Neuronal stem cell (in vitro differentiated cells): ENCODE data around the gene MOG.

Experiments used
- DNase-seq: peaks from one replicate; pipeline ENCODE4 v3.0.0-alpha.2; 2013; ENCODE audit warnings: low spot score
- H2AFZ ChIP-seq: one replicate; pipeline ENCODE4 v1.6.1; 2013; ENCODE audit warnings: mild to moderate bottlenecking, low read length, inconsistent platforms
- H2AK5ac ChIP-seq: 2 replicates; pipeline ENCODE4 v1.6.1; 2013; ENCODE audit warnings: low read depth, mild to moderate bottlenecking, inconsistent platforms, low read length, moderate library complexity, mixed read lengths
- H2BK120ac ChIP-seq: 2 replicates; pipeline ENCODE4 v1.6.1; 2013; ENCODE audit warnings: low read depth, mild to moderate bottlenecking, inconsistent platforms, low read length, moderate library complexity, mixed read lengths
- H2BK12ac ChIP-seq: one replicate; pipeline ENCODE4 v1.6.1; 2013; ENCODE audit warnings: low read length, inconsistent platforms
- H2BK15ac ChIP-seq: 2 replicates; pipeline ENCODE4 v1.6.1; 2013; ENCODE audit warnings: mild to moderate bottlenecking, low read length, inconsistent platforms, mixed read lengths
- H2BK5ac ChIP-seq: one replicate; pipeline ENCODE4 v1.6.1; 2013; ENCODE audit warnings: inconsistent platforms, mild to moderate bottlenecking, low read length, moderate library complexity
- H3K14ac ChIP-seq: one replicate; pipeline ENCODE4 v1.6.1; 2013; ENCODE audit warnings: low read length, inconsistent platforms
- H3K18ac ChIP-seq: 2 replicates; pipeline ENCODE4 v1.6.1; 2013; ENCODE audit warnings: low read length, inconsistent platforms
- H3K23ac ChIP-seq: 2 replicates; pipeline ENCODE4 v1.6.1; 2013; ENCODE audit warnings: low read depth, mild to moderate bottlenecking, mixed read lengths, low read length, inconsistent platforms; ENCODE audit not compliant: poor library complexity
- H3K27ac ChIP-seq: replicated peaks from 3 replicates; pipeline ENCODE4 v1.5.1; 2013; ENCODE audit warnings: low read length, inconsistent platforms
- H3K27me3 ChIP-seq, 3 experiments: 2 replicates each; pipeline ENCODE4 v1.6.1; 2013; ENCODE audit warnings: low read length in 3 of 3, mild to moderate bottlenecking in 2 of 3, inconsistent platforms in 1 of 3, low read depth in 1 of 3, mixed read lengths in 1 of 3, moderate library complexity in 1 of 3; ENCODE audit not compliant: control insufficient read depth in 3 of 3, insufficient read depth in 3 of 3
- H3K36me3 ChIP-seq, 2 donors: replicated peaks in 1 of 2; 2 replicates each; pipeline ENCODE4 v1.6.1; 2013; ENCODE audit warnings: low read length in 2 of 2; ENCODE audit not compliant: control insufficient read depth in 2 of 2, insufficient read depth in 2 of 2
- H3K4ac ChIP-seq: 2 replicates; pipeline ENCODE4 v1.6.1; 2013; ENCODE audit warnings: inconsistent platforms, mild to moderate bottlenecking, low read length, moderate library complexity
- H3K4me1 ChIP-seq, 2 donors: 1 replicate in 1 of 2; 2 replicates in 1 of 2; pipeline ENCODE4 v1.6.1; 2013; ENCODE audit warnings: low read length in 2 of 2, low read depth in 1 of 2; ENCODE audit not compliant: control insufficient read depth in 2 of 2, insufficient read depth in 1 of 2
- H3K4me2 ChIP-seq: one replicate; pipeline ENCODE4 v1.6.1; 2013; ENCODE audit warnings: mild to moderate bottlenecking, low read length, inconsistent platforms; ENCODE audit not compliant: insufficient read depth, poor library complexity, severe bottlenecking
- H3K4me3 ChIP-seq, 2 donors: 2 replicates each; pipeline ENCODE4 v1.5.1; 2013; ENCODE audit warnings: low read length in 2 of 2, mild to moderate bottlenecking in 2 of 2, inconsistent platforms in 1 of 2, moderate library complexity in 1 of 2
- H3K79me1 ChIP-seq: one replicate; pipeline ENCODE4 v1.6.1; 2013; ENCODE audit warnings: low read depth, mild to moderate bottlenecking, inconsistent platforms, low read length, moderate library complexity
- H3K9ac ChIP-seq: one replicate; pipeline ENCODE4 v1.6.1; 2013; ENCODE audit warnings: mild to moderate bottlenecking, low read depth, low read length, inconsistent platforms; ENCODE audit not compliant: poor library complexity
- H3K9me3 ChIP-seq, 2 donors: replicated peaks in 1 of 2; 2 replicates each; pipeline versions ENCODE3 to v1.6.1; 2013; ENCODE audit warnings: low read length in 2 of 2, mild to moderate bottlenecking in 2 of 2, inconsistent platforms in 1 of 2, low read depth in 1 of 2, mixed read lengths in 1 of 2, moderate library complexity in 1 of 2; ENCODE audit not compliant: control insufficient read depth in 2 of 2, insufficient read depth in 1 of 2
- H4K8ac ChIP-seq: one replicate; pipeline ENCODE4 v1.6.1; 2013; ENCODE audit warnings: low read depth, mild to moderate bottlenecking, inconsistent platforms, low read length, moderate library complexity
- H4K91ac ChIP-seq: one replicate; pipeline ENCODE4 v1.6.1; 2013; ENCODE audit warnings: low read length, low read depth, mild to moderate bottlenecking, inconsistent platforms; ENCODE audit not compliant: poor library complexity
- WGBS, 2 donors: extraction: QIAGEN DNeasy Blood & Tissue Kit; methylation state at CpG; one replicate each; pipeline ENCODE4 v1.1.7; 2013; ENCODE audit warnings: missing lambda C conversion rate in 2 of 2, mixed read lengths in 1 of 2; ENCODE audit not compliant: insufficient read length in 2 of 2, insufficient replicate concordance in 1 of 2; ENCODE audit errors: extremely low coverage in 2 of 2; 5-methylcytosine and 5-hydroxymethylcytosine counted together

MOG gene

DNA sequence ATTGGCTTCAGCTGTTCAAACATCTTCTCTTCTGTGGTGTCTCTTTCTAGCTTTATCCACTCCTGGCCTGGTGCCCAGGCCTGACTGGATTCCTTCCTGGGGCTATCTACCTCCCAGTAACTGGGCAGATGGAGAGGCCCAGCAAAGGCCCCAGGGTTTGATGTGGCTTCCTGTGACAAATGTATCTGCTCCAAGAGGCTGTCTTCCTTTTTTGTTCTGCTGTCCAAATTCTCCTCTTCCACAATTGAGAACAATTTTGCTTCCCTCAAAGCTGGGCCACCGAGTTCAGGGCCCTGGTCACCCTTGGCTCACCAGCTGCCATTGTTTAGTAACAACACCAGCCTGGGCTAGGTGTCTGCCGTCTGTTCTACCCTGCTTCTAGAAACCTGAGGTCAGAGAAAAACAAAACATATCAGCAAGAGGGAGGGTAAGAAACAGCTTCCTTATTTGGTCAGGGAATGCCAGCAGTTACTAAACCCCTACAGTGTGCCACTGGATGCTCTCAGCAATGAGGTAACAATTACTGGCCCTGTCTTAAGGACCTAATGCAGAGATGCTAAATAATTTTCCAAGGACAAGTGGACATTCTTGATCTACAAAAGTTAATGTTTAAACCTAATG, 20.2 kb downstream of the MOG start:
- Histone ChIP-seq H3K27ac (no peak overlapping the region), H2AK5ac (peak overlapping the region; percentile 7), H3K18ac (peak overlapping the region; percentile 63), H4K8ac (no peak overlapping the region), H3K23ac (no peak overlapping the region), H3K36me3 (no peaks in the 10 kb centered on the region), H2BK15ac (no peak overlapping the region), H3K27me3 (no peaks in the 10 kb centered on the region), H3K9ac (no peak overlapping the region), H3K4me2 (no peak overlapping the region), H2BK120ac (no peak overlapping the region), H3K14ac (no peak overlapping the region), H3K4ac (no peak overlapping the region), H2AFZ (no peak overlapping the region), H3K79me1 (no peaks in the 10 kb centered on the region), H3K4me3 (no peak overlapping the region), H4K91ac (peak overlapping the region; percentile 90), H2BK12ac (no peak overlapping the region), H2BK5ac (peak overlapping the region; percentile 77), H3K4me1 (peaks cover 0 to 2% of the 10 kb centered on the region in 2 donors), H3K9me3 (peaks cover 0 to 2% of the 10 kb centered on the region in 2 donors)
- no CpG with 5 or more reads among the region's 2 CpGs for WGBS, 2 donors
- no peak for DNase-seq

DNA sequence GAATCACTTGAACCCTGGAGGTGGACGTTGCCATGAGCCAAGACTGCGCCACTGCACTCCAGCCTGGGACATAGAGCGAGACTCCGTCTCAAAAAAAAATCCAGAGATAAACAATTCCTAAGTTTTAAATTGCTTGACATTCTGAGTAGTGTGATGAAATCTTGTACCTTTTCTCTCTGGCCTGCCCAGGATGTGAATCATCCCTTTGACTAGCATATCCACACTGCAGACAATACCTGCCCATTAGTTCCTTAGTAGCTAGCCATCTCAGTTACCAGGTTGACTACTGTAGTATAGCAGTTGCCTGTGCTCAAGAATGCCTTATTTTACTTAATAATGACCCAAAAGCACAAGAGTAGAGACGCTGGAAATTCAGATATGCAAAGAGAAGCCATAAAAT, 21.2 kb downstream of the MOG start:
- no peaks in the 10 kb centered on the region for H3K79me1 ChIP-seq
- no peak overlapping the region for H2AK5ac ChIP-seq
- no peak for DNase-seq
- H4K91ac ChIP-seq = no peak overlapping the region
- no peak overlapping the region for H2BK120ac ChIP-seq
- H3K4me1 ChIP-seq = peaks cover 0 to 2% of the 10 kb centered on the region in 2 donors
- H3K27me3 ChIP-seq = no peaks in the 10 kb centered on the region
- H3K9ac ChIP-seq = no peak overlapping the region
- no peak overlapping the region for H2AFZ ChIP-seq
- no peak overlapping the region for H2BK5ac ChIP-seq
- H4K8ac ChIP-seq = no peak overlapping the region
- no CpG with 5 or more reads among the region's 5 CpGs for WGBS, 2 donors
- H3K4me2 ChIP-seq = no peak overlapping the region
- no peak overlapping the region for H2BK15ac ChIP-seq
- no peak overlapping the region for H3K4ac ChIP-seq
- H2BK12ac ChIP-seq = no peak overlapping the region
- no peak overlapping the region for H3K14ac ChIP-seq
- H3K27ac ChIP-seq = no peak overlapping the region
- H3K23ac ChIP-seq = no peak overlapping the region
- no peaks in the 10 kb centered on the region for H3K36me3 ChIP-seq
- H3K9me3 ChIP-seq = peaks cover 0 to 2% of the 10 kb centered on the region in 2 donors
- no peak overlapping the region for H3K18ac ChIP-seq
- H3K4me3 ChIP-seq = no peak overlapping the region

DNA sequence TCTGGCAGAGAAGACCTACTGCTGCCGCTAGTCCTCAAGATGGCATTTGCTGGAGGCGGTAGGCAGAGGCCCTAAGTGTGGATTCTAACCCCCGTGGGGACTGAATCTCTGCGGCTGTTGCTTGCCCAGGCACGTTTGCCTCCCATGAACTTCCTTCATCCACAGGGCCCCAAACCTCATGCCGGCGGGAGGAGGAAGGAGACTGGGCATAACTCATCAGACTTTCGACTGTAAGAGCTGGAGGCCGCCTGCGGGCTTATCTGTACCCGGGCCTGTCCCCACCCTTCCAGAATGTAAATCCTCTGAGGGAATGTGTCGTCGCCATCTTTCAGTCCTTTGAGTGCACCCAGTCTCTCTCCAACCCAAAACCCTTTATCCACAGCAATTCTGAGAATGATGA, 23.1 kb downstream of the MOG start:
- Histone ChIP-seq H3K4me2 (no peak overlapping the region), H3K4ac (no peak overlapping the region), H3K27ac (no peak overlapping the region), H3K4me1 (peaks cover 0 to 2% of the 10 kb centered on the region in 2 donors), H2BK5ac (no peak overlapping the region), H2BK15ac (no peak overlapping the region), H3K18ac (peak overlapping the region; percentile 74), H3K4me3 (no peak overlapping the region), H4K91ac (no peak overlapping the region), H4K8ac (no peak overlapping the region), H3K9ac (no peak overlapping the region), H3K9me3 (no peaks in the 10 kb centered on the region), H2BK12ac (no peak overlapping the region), H2AK5ac (peak overlapping the region; percentile 61), H3K23ac (no peak overlapping the region), H3K36me3 (no peaks in the 10 kb centered on the region), H3K79me1 (no peaks in the 10 kb centered on the region), H3K27me3 (no peaks in the 10 kb centered on the region), H2BK120ac (no peak overlapping the region), H2AFZ (no peak overlapping the region), H3K14ac (no peak overlapping the region)
- no CpG with 5 or more reads among the region's 13 CpGs for WGBS, 2 donors
- no peak for DNase-seq

DNA sequence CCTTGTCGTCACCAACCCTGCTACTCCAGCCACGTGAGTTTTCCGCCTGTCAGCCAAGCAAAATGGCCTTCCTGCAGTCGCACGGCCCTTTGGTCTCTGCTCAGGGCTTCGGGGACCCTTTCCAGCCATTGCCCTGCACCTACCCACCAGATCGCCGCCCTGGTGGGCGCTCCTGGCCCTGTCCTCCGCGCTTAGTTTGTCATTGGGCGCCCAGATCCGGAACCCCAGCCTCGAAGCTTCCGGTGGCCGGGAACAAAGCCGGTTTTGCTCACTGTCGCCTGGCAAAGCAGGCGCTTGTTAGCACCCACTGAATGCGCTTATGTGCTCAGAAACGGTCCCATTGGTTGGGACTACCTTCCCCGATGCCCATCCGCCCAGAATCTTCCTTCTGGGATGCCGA, 23.5 kb downstream of the MOG start:
- no peak overlapping the region for H4K91ac ChIP-seq
- peak overlapping the region; percentile 18 for H2BK12ac ChIP-seq
- no peaks in the 10 kb centered on the region for H3K36me3 ChIP-seq
- no peak overlapping the region for H3K14ac ChIP-seq
- no peak overlapping the region for H4K8ac ChIP-seq
- H2BK15ac ChIP-seq = no peak overlapping the region
- H2BK5ac ChIP-seq = no peak overlapping the region
- no peak overlapping the region for H3K4ac ChIP-seq
- no peak overlapping the region for H3K23ac ChIP-seq
- H3K4me1 ChIP-seq = peaks cover 0 to 2% of the 10 kb centered on the region in 2 donors
- DNase-seq = no peak
- no peak overlapping the region for H3K27ac ChIP-seq
- peaks cover 0 to under 1% (median 0%) of the 10 kb centered on the region in 3 experiments for H3K27me3 ChIP-seq
- no CpG with 5 or more reads among the region's 24 CpGs for WGBS, 2 donors
- no peak overlapping the region for H2AFZ ChIP-seq
- H3K9ac ChIP-seq = no peak overlapping the region
- no peak overlapping the region for H2BK120ac ChIP-seq
- H3K4me3 ChIP-seq = no peak overlapping the region
- peak overlapping the region; percentile 67 for H3K18ac ChIP-seq
- no peaks in the 10 kb centered on the region for H3K9me3 ChIP-seq
- H2AK5ac ChIP-seq = peak overlapping the region; percentile 61
- no peak overlapping the region for H3K4me2 ChIP-seq
- H3K79me1 ChIP-seq = no peaks in the 10 kb centered on the region
